Gastroesophageal sphincter (tissue), 3 donors: ENCODE data around the gene CEP78.

Experiments
- CTCF ChIP-seq, 4 experiments: fragments of 200-600 bp in 2 of 4; fragments of 450-650 bp in 2 of 4; sonication (generic) in 1 of 4; IDR thresholded peaks; one replicate each; pipeline ENCODE4 v1.5.1; 2017 to 2019; ENCODE audit warnings: antibody characterized with exemption in 4 of 4, mild to moderate bottlenecking in 2 of 4, moderate library complexity in 2 of 4
- POLR2A ChIP-seq, 2 donors: fragments of 450-650 bp; IDR thresholded peaks; one replicate each; pipeline ENCODE4 v1.6.1; 2017; ENCODE audit warnings: antibody characterized with exemption in 2 of 2, mild to moderate bottlenecking in 2 of 2, moderate library complexity in 1 of 2
- POLR2AphosphoS5 ChIP-seq: sonication (generic); formaldehyde crosslinking; IDR thresholded peaks from one replicate; pipeline ENCODE4 v1.6.1; 2017; ENCODE audit warnings: antibody characterized with exemption

- TF ChIP-seq CTCF (IDR thresholded peaks at IDR 0.05) (peak in 3 of 4 experiments; percentile 10 to 38 (median 26)), POLR2A (IDR thresholded peaks at IDR 0.05) (no peak), POLR2AphosphoS5 (no peak)
These were observed 22.2 kb upstream of the CEP78 start for GRCh38 chr9:78213712-78214111.
